ENCODE results near the gene PAK4. TPM values are rescaled to one million over a fixed set of nuclear protein-coding genes. Genes with fewer than 3 reads are reported as not detected.
A peak's percentile ranks its signal among the peaks of the same experiment; 100 is the strongest.

The PAK4 gene
- total and polyA plus RNA-seq, 2 donors from 2014 or later, result 52.5 to 55.6 TPM

DNA sequence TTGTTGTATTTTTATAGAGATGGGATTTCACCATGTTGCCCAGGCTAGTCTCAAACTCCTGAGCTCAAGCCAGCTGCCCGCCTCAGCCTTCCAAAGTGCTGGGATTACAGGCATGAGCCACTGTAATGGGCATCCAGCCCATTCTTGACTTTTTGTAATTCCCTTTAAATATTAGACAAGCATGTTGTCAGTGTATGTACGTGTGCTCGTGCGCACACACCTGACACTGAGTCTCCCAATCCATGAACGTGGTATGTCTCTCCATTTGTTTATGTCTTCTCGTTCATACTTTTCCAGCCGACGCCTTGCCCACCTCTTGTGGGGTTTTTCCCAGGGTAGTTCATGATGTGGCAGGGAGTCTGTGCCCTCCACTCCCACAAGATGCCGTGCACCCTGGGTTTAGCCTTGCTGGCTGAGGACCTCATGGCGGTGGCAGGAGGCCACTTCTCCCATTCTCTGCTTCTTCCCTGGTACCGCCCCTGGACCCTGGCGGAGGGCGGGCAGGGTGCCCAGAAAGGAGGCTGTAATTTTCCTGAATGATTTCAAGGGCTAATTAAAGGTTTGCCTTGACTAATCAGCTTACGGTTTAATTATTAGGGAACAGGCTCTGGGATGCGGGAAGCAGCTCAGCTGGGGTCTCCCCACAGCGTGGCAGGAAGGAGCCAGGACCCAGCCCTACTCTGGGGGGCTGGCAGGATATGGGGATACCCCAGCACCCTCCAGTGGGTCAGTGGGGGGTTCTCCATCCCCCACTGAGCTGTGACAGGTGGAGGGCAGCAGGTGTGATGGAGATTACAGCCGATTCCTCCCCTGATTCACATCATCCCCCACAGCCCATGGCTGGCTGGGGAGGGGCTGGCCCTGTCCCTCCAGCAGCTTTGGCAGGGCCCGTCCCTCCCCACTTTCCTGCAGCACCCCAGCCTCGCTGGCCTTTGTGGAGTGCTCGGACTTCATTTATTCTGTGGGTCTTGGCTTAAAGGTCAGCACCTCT, 12.9 kb downstream of the PAK4 start:
- Histone ChIP-seq H3K4me1 (ENCODE audit: control insufficient read depth in 2 of 3, insufficient read depth in 2 of 3, low read depth in 1 of 3, low read length in 3 of 3) (peaks cover 0 to 50% (median 17%) of the 10 kb centered on the region in 3 donors), H3K9ac (ENCODE audit: low read length in 3 of 3) (peak overlapping the region in 1 of 3 donors; percentile 40), H3K36me3 (ENCODE audit: control insufficient read depth in 2 of 3, insufficient read depth in 3 of 3, low read length in 3 of 3) (no peaks in the 10 kb centered on the region), H3K27me3 (ENCODE audit: control insufficient read depth, insufficient read depth, low read length) (no peaks in the 10 kb centered on the region), H3K4me3 (ENCODE audit: low read length in 3 of 3) (no peak overlapping the region), H3K9me3 (ENCODE audit: control insufficient read depth in 2 of 3, insufficient read depth in 1 of 3, low read length in 3 of 3) (no peaks in the 10 kb centered on the region), H3K27ac (ENCODE audit: low read depth in 2 of 2, low read length in 2 of 2) (peak overlapping the region; percentile 43 to 60)
- FAIRE-seq (no peak), DNase-seq (peak in 1 of 5 donors; percentile 23)
- no peak for TF ChIP-seq CTCF (IDR thresholded peaks at IDR 0.05; ENCODE audit: borderline replicate concordance, extremely low read depth, insufficient read depth)
- intact Hi-C loops (cut with DNase I), result no loop called here

GRCh38 chr19:39139305-39139874, 13.8 kb downstream of the PAK4 start:
- Histone ChIP-seq H3K27me3 (ENCODE audit: control insufficient read depth, insufficient read depth, low read length) (no peaks in the 10 kb centered on the region), H3K4me1 (ENCODE audit: control insufficient read depth in 2 of 3, insufficient read depth in 2 of 3, low read depth in 1 of 3, low read length in 3 of 3) (peaks cover 0 to 50% (median 17%) of the 10 kb centered on the region in 3 donors)
- FAIRE-seq, result no peak

GRCh38 chr19:39139971-39140453, 14.4 kb downstream of the PAK4 start:
- Histone ChIP-seq H3K9me3 (ENCODE audit: control insufficient read depth in 2 of 3, insufficient read depth in 1 of 3, low read length in 3 of 3) (no peaks in the 10 kb centered on the region), H3K4me3 (ENCODE audit: low read length in 3 of 3) (no peak overlapping the region), H3K27ac (ENCODE audit: low read depth in 2 of 2, low read length in 2 of 2) (no peak overlapping the region), H3K9ac (ENCODE audit: low read length in 3 of 3) (no peak overlapping the region), H3K36me3 (ENCODE audit: control insufficient read depth in 2 of 3, insufficient read depth in 3 of 3, low read length in 3 of 3) (no peaks in the 10 kb centered on the region), H3K27me3 (ENCODE audit: control insufficient read depth, insufficient read depth, low read length) (no peaks in the 10 kb centered on the region), H3K4me1 (ENCODE audit: control insufficient read depth in 2 of 3, insufficient read depth in 2 of 3, low read depth in 1 of 3, low read length in 3 of 3) (peaks cover 0 to 56% (median 21%) of the 10 kb centered on the region in 3 donors)
- no peak for FAIRE-seq
- no peak for DNase-seq
- intact Hi-C loops (cut with DNase I), result no loop called here
- no peak for TF ChIP-seq CTCF (IDR thresholded peaks at IDR 0.05; ENCODE audit: borderline replicate concordance, extremely low read depth, insufficient read depth)

More at GRCh38 chr19:39139305-39139874, 13.8 kb downstream of the PAK4 start:
- no peaks in the 10 kb centered on the region for H3K9me3 ChIP-seq (ENCODE audit: control insufficient read depth in 2 of 3, insufficient read depth in 1 of 3, low read length in 3 of 3)
- DNase-seq, result peak in 2 of 5 donors; percentile 54 to 82
- H3K4me3 ChIP-seq (ENCODE audit: low read length in 3 of 3), result no peak overlapping the region
- no peaks in the 10 kb centered on the region for H3K36me3 ChIP-seq (ENCODE audit: control insufficient read depth in 2 of 3, insufficient read depth in 3 of 3, low read length in 3 of 3)
- no peak overlapping the region for H3K9ac ChIP-seq (ENCODE audit: low read length in 3 of 3)
- intact Hi-C loops (cut with DNase I), result no loop called here
- peak overlapping the region in 1 of 2 donors; percentile 41 for H3K27ac ChIP-seq (ENCODE audit: low read depth in 2 of 2, low read length in 2 of 2)
- TF ChIP-seq CTCF (IDR thresholded peaks at IDR 0.05; ENCODE audit: borderline replicate concordance, extremely low read depth, insufficient read depth), result no peak
